Kidney epithelial cell (primary cell): Measurements from ENCODE around the gene WDR77. TPM values are rescaled to one million over a fixed set of nuclear protein-coding genes. Genes with fewer than 3 reads are reported as not detected.

Experiments used
- DNase-seq: peaks from one replicate; pipeline ENCODE4 v3.0.0-alpha.2; 2010; ENCODE audit warnings: low read depth
- H3K27me3 ChIP-seq: 2 replicates; pipeline ENCODE4 v1.6.0; 2011; ENCODE audit warnings: low read length; ENCODE audit not compliant: control insufficient read depth, insufficient read depth
- H3K36me3 ChIP-seq: 2 replicates; pipeline ENCODE4 v1.5.1; 2011; ENCODE audit warnings: low read length; ENCODE audit not compliant: control insufficient read depth, insufficient read depth
- H3K4me3 ChIP-seq: 2 replicates; pipeline ENCODE4 v1.5.1; 2011; ENCODE audit warnings: low read depth, mild to moderate bottlenecking, control low read depth, low read length
- CTCF ChIP-seq: IDR thresholded peaks from 2 replicates; pipeline ENCODE4 v1.5.1; 2011; ENCODE audit warnings: mild to moderate bottlenecking, moderate library complexity, low read length, control low read depth, inconsistent platforms; ENCODE audit not compliant: insufficient read depth, poor library complexity, severe bottlenecking
- total RNA-seq: library from RNA; depleted of rRNA; stranded (reverse); fragments of >200 nt; gene quantifications from 2 replicates; pipeline ENCODE4 v1.2.3, GENCODE V29; 2015

Gene WDR77
- total RNA-seq, 1 donor from 2014 or later: 39.7 TPM

GRCh38 chr1:111489604-111490003 lies 40.5 kb upstream of the WDR77 start:
- Histone ChIP-seq H3K4me3 (no peak overlapping the region), H3K27me3 (no peaks in the 10 kb centered on the region), H3K36me3 (no peaks in the 10 kb centered on the region)
- TF ChIP-seq CTCF: no peak
- no peak for DNase-seq

- TF ChIP-seq CTCF: no peak
- no peaks in the 10 kb centered on the region for H3K36me3 ChIP-seq
- no peak overlapping the region for H3K4me3 ChIP-seq
These were observed 39.6 kb upstream of the WDR77 start for GRCh38 chr1:111488669-111489068.

GRCh38 chr1:111487133-111487532 lies 38.1 kb upstream of the WDR77 start:
- no peak overlapping the region for H3K4me3 ChIP-seq
- H3K36me3 ChIP-seq: no peaks in the 10 kb centered on the region
- H3K27me3 ChIP-seq: no peaks in the 10 kb centered on the region
- no peak for DNase-seq
- TF ChIP-seq CTCF: no peak

More at GRCh38 chr1:111488669-111489068, 39.6 kb upstream of the WDR77 start:
- no peak for DNase-seq
- H3K27me3 ChIP-seq: no peaks in the 10 kb centered on the region

- H3K36me3 ChIP-seq: no peaks in the 10 kb centered on the region
- no peak for TF ChIP-seq CTCF
- no peak for DNase-seq
- no peaks in the 10 kb centered on the region for H3K27me3 ChIP-seq
- H3K4me3 ChIP-seq: no peak overlapping the region
These were observed 37.4 kb upstream of the WDR77 start for GRCh38 chr1:111486431-111486830.

- H3K27me3 ChIP-seq: no peaks in the 10 kb centered on the region
- no peak for TF ChIP-seq CTCF
- DNase-seq: no peak
- H3K36me3 ChIP-seq: no peaks in the 10 kb centered on the region
- no peak overlapping the region for H3K4me3 ChIP-seq
These were observed 35.5 kb upstream of the WDR77 start for GRCh38 chr1:111484391-111485026.

DNA sequence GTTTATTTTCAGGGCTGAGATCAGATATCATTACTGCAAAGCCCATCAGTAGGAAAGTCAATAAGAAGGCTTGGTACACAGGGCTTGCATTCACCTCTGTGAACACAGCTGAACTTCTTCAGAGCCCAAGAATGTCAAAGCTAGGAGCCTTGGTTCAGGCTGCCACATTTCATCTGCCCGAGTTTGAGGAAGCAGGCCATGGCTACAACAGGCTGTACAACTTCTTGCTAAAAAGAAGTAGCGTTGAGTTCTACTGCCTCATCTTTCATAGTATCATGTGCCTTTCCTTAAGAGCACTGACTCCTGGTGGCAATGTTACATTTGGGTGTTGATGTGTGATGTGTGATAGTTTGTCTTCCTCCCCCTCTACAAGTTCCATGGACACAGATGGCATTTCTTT lies 34.8 kb upstream of the WDR77 start:
- no peak for DNase-seq
- Histone ChIP-seq H3K27me3 (no peaks in the 10 kb centered on the region), H3K4me3 (no peak overlapping the region), H3K36me3 (no peaks in the 10 kb centered on the region)
- TF ChIP-seq CTCF: no peak
